ENCODE data around the gene HNRNPDL. TPM values are rescaled to one million over a fixed set of nuclear protein-coding genes. Genes with fewer than 3 reads are reported as not detected.
"Not testable (repeated sequence)": the region's sequence is repeated elsewhere in the genome, so short reads cannot be mapped to it uniquely, and the experiment has no call there.

Gene HNRNPDL
- total and polyA plus RNA-seq, 2 experiments from 2014 or later = 132 to 150 TPM

GRCh38 chr4:82401600-82401999 is 28.7 kb downstream of the HNRNPDL start:
- DNase-seq = no peak
- in situ Hi-C loops (cut with MboI) = no loop called here

GRCh38 chr4:82398263-82398662 is 32.0 kb downstream of the HNRNPDL start:
- Histone ChIP-seq H3K27ac (no peak overlapping the region), H3K4me2 (ENCODE audit: unreplicated experiment) (no peak overlapping the region), H2AFZ (no peak overlapping the region), H3F3A (ENCODE audit: insufficient read depth) (no peaks in the 10 kb centered on the region), H4K20me1 (ENCODE audit: insufficient read depth) (no peaks in the 10 kb centered on the region), H3K36me3 (ENCODE audit: low read depth) (no peaks in the 10 kb centered on the region), H3K4me1 (ENCODE audit: insufficient read depth) (no peaks in the 10 kb centered on the region), H3K79me2 (ENCODE audit: insufficient read depth) (no peaks in the 10 kb centered on the region), H3K9me3 (ENCODE audit: low read depth) (no peaks in the 10 kb centered on the region), H3K9me2 (ENCODE audit: insufficient read depth) (no peaks in the 10 kb centered on the region), H3K27me3 (replicated peaks; ENCODE audit: insufficient read depth) (no peaks in the 10 kb centered on the region), H3K9ac (no peak overlapping the region), H3K4me3 (no peak overlapping the region)
- WGBS, 2 experiments (ENCODE audit: low coverage in 1 of 2, low lambda C conversion rate in 2 of 2, missing lambda C conversion rate in 2 of 2) = 13 to 14% methylated on average over 1 of the region's 1 CpG
- no peak for TF ChIP-seq EZH2 (IDR thresholded peaks at IDR 0.05; ENCODE audit: insufficient read depth, poor library complexity, severe bottlenecking)
- TF ChIP-seq EZH2phosphoT487 (IDR thresholded peaks at IDR 0.05; ENCODE audit: insufficient read depth, low read depth) = no peak
- no peak for DNase-seq
- in situ Hi-C loops (cut with MboI) = no loop called here

More at GRCh38 chr4:82401600-82401999, 28.7 kb downstream of the HNRNPDL start:
- TF ChIP-seq EZH2 (IDR thresholded peaks at IDR 0.05; ENCODE audit: insufficient read depth, poor library complexity, severe bottlenecking) (no peak), EZH2phosphoT487 (IDR thresholded peaks at IDR 0.05; ENCODE audit: insufficient read depth, low read depth) (no peak)
- Histone ChIP-seq H3K4me1 (ENCODE audit: insufficient read depth) (no peaks in the 10 kb centered on the region), H3K27ac (no peak overlapping the region), H2AFZ (no peak overlapping the region), H3K27me3 (replicated peaks; ENCODE audit: insufficient read depth) (no peaks in the 10 kb centered on the region), H3F3A (ENCODE audit: insufficient read depth) (no peaks in the 10 kb centered on the region), H3K36me3 (ENCODE audit: low read depth) (no peaks in the 10 kb centered on the region), H3K9me2 (ENCODE audit: insufficient read depth) (no peaks in the 10 kb centered on the region), H3K4me2 (ENCODE audit: unreplicated experiment) (no peak overlapping the region), H3K9ac (no peak overlapping the region), H4K20me1 (ENCODE audit: insufficient read depth) (no peaks in the 10 kb centered on the region), H3K4me3 (no peak overlapping the region), H3K9me3 (ENCODE audit: low read depth) (no peaks in the 10 kb centered on the region), H3K79me2 (ENCODE audit: insufficient read depth) (no peaks in the 10 kb centered on the region)
- WGBS, 2 experiments (ENCODE audit: low coverage in 1 of 2, low lambda C conversion rate in 2 of 2, missing lambda C conversion rate in 2 of 2) = 81 to 87% methylated on average over 7 of the region's 7 CpGs

DNA sequence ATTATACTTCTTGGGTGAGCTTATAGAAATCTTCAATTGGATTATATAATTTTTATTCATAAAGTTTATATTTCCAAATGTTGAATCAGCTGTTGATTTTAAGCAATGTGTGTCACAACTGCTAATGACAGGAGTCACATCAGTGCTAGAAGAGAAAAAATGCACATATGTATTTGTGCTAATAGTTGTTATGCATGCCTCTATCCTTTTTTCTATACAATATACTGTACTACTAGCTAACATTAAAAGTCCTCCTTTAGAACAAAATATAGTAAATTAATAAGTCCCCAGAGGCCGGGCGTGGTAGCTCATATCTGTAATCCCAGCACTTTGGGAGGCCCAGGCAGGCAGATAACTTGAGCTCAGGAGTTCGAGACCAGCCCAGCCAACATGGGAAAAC is 32.7 kb downstream of the HNRNPDL start:
- H3K4me3 ChIP-seq = no peak overlapping the region
- no peak for DNase-seq
- 95 to 97% methylated on average over 3 of the region's 3 CpGs for WGBS, 2 experiments (ENCODE audit: low coverage in 1 of 2, low lambda C conversion rate in 2 of 2, missing lambda C conversion rate in 2 of 2)
- no peaks in the 10 kb centered on the region for H3K4me1 ChIP-seq (ENCODE audit: insufficient read depth)
- no peaks in the 10 kb centered on the region for H3K27me3 ChIP-seq (replicated peaks; ENCODE audit: insufficient read depth)
- no peaks in the 10 kb centered on the region for H3F3A ChIP-seq (ENCODE audit: insufficient read depth)
- no peaks in the 10 kb centered on the region for H3K9me2 ChIP-seq (ENCODE audit: insufficient read depth)
- H3K36me3 ChIP-seq (ENCODE audit: low read depth) = no peaks in the 10 kb centered on the region
- TF ChIP-seq EZH2 (IDR thresholded peaks at IDR 0.05; ENCODE audit: insufficient read depth, poor library complexity, severe bottlenecking) (no peak), EZH2phosphoT487 (IDR thresholded peaks at IDR 0.05; ENCODE audit: insufficient read depth, low read depth) (no peak)
- no peak overlapping the region for H2AFZ ChIP-seq
- no peak overlapping the region for H3K9ac ChIP-seq
- H3K4me2 ChIP-seq (ENCODE audit: unreplicated experiment) = no peak overlapping the region
- H3K79me2 ChIP-seq (ENCODE audit: insufficient read depth) = no peaks in the 10 kb centered on the region
- in situ Hi-C loops (cut with MboI) = no loop called here
- H3K27ac ChIP-seq = no peak overlapping the region
- H3K9me3 ChIP-seq (ENCODE audit: low read depth) = no peaks in the 10 kb centered on the region
- no peaks in the 10 kb centered on the region for H4K20me1 ChIP-seq (ENCODE audit: insufficient read depth)

- Histone ChIP-seq H3F3A (ENCODE audit: insufficient read depth) (no peaks in the 10 kb centered on the region), H4K20me1 (ENCODE audit: insufficient read depth) (no peaks in the 10 kb centered on the region), H3K4me2 (ENCODE audit: unreplicated experiment) (no peak overlapping the region), H3K4me3 (no peak overlapping the region), H3K36me3 (ENCODE audit: low read depth) (no peaks in the 10 kb centered on the region), H3K27ac (no peak overlapping the region), H3K4me1 (ENCODE audit: insufficient read depth) (no peaks in the 10 kb centered on the region), H3K9me2 (ENCODE audit: insufficient read depth) (no peaks in the 10 kb centered on the region), H2AFZ (no peak overlapping the region), H3K9me3 (ENCODE audit: low read depth) (no peaks in the 10 kb centered on the region), H3K27me3 (replicated peaks; ENCODE audit: insufficient read depth) (no peaks in the 10 kb centered on the region), H3K79me2 (ENCODE audit: insufficient read depth) (no peaks in the 10 kb centered on the region), H3K9ac (no peak overlapping the region)
- WGBS, 2 experiments (ENCODE audit: low coverage in 1 of 2, low lambda C conversion rate in 2 of 2, missing lambda C conversion rate in 2 of 2) = 73 to 80% methylated on average over 3 of the region's 3 CpGs
- DNase-seq = no peak
- TF ChIP-seq EZH2 (IDR thresholded peaks at IDR 0.05; ENCODE audit: insufficient read depth, poor library complexity, severe bottlenecking) (no peak), EZH2phosphoT487 (IDR thresholded peaks at IDR 0.05; ENCODE audit: insufficient read depth, low read depth) (no peak)
- in situ Hi-C loops (cut with MboI) = no loop called here
These were observed 35.4 kb downstream of the HNRNPDL start for GRCh38 chr4:82394896-82395295.

- H3K79me2 ChIP-seq (ENCODE audit: insufficient read depth); H3K4me3 ChIP-seq; H4K20me1 ChIP-seq (ENCODE audit: insufficient read depth); H3F3A ChIP-seq (ENCODE audit: insufficient read depth); H3K4me1 ChIP-seq (ENCODE audit: insufficient read depth); in situ Hi-C loops (cut with MboI); H3K9ac ChIP-seq; H3K36me3 ChIP-seq (ENCODE audit: low read depth); H3K9me3 ChIP-seq (ENCODE audit: low read depth); DNase-seq; H3K9me2 ChIP-seq (ENCODE audit: insufficient read depth); H3K27ac ChIP-seq; H3K4me2 ChIP-seq (ENCODE audit: unreplicated experiment); H3K27me3 ChIP-seq (replicated peaks; ENCODE audit: insufficient read depth); H2AFZ ChIP-seq: not testable (repeated sequence)
- WGBS, 2 experiments (ENCODE audit: low coverage in 1 of 2, low lambda C conversion rate in 2 of 2, missing lambda C conversion rate in 2 of 2) = 93 to 94% methylated on average over 9 of the region's 9 CpGs
These were observed 40.2 kb downstream of the HNRNPDL start for GRCh38 chr4:82390061-82390460.

All from GM23248 (cell line).